ENCODE measurements around the gene TRERF1.

TRERF1 gene

GRCh38 chr6:42390228-42390934 is 61.3 kb downstream of the TRERF1 start:
- H3K4me1 ChIP-seq (ENCODE audit: insufficient read depth, low read length) = no peaks in the 10 kb centered on the region
- no peak overlapping the region for H3K4me3 ChIP-seq (ENCODE audit: low read depth in 1 of 2, low read length in 2 of 2)
- no peaks in the 10 kb centered on the region for H3K27me3 ChIP-seq (ENCODE audit: control insufficient read depth in 1 of 2, insufficient read depth in 2 of 2, low read length in 2 of 2)
- no peak overlapping the region for H3K27ac ChIP-seq (ENCODE audit: low read depth, low read length)
- H3K36me3 ChIP-seq (ENCODE audit: insufficient read depth, low read length) = no peaks in the 10 kb centered on the region
- H3K9ac ChIP-seq (ENCODE audit: low read length) = no peak overlapping the region
- no peaks in the 10 kb centered on the region for H3K9me3 ChIP-seq (ENCODE audit: low read length)

GRCh38 chr6:42389736-42390135 is 62.0 kb downstream of the TRERF1 start:
- no peaks in the 10 kb centered on the region for H3K9me3 ChIP-seq (ENCODE audit: low read length)
- H3K4me3 ChIP-seq (ENCODE audit: low read depth in 1 of 2, low read length in 2 of 2) = no peak overlapping the region
- H3K27me3 ChIP-seq (ENCODE audit: control insufficient read depth in 1 of 2, insufficient read depth in 2 of 2, low read length in 2 of 2) = no peaks in the 10 kb centered on the region
- no peaks in the 10 kb centered on the region for H3K4me1 ChIP-seq (ENCODE audit: insufficient read depth, low read length)
- H3K27ac ChIP-seq (ENCODE audit: low read depth, low read length) = no peak overlapping the region
- H3K36me3 ChIP-seq (ENCODE audit: insufficient read depth, low read length) = no peaks in the 10 kb centered on the region
- H3K9ac ChIP-seq (ENCODE audit: low read length) = no peak overlapping the region

- H3K36me3 ChIP-seq (ENCODE audit: insufficient read depth, low read length) = no peaks in the 10 kb centered on the region
- H3K27ac ChIP-seq (ENCODE audit: low read depth, low read length) = no peak overlapping the region
- no peaks in the 10 kb centered on the region for H3K9me3 ChIP-seq (ENCODE audit: low read length)
- no peaks in the 10 kb centered on the region for H3K27me3 ChIP-seq (ENCODE audit: control insufficient read depth in 1 of 2, insufficient read depth in 2 of 2, low read length in 2 of 2)
- no peak overlapping the region for H3K9ac ChIP-seq (ENCODE audit: low read length)
- H3K4me3 ChIP-seq (ENCODE audit: low read depth in 1 of 2, low read length in 2 of 2) = no peak overlapping the region
- no peaks in the 10 kb centered on the region for H3K4me1 ChIP-seq (ENCODE audit: insufficient read depth, low read length)
These were observed 63.7 kb downstream of the TRERF1 start for GRCh38 chr6:42388046-42388445.

- no peaks in the 10 kb centered on the region for H3K27me3 ChIP-seq (ENCODE audit: control insufficient read depth in 1 of 2, insufficient read depth in 2 of 2, low read length in 2 of 2)
- no peak overlapping the region for H3K9ac ChIP-seq (ENCODE audit: low read length)
- no peak overlapping the region for H3K27ac ChIP-seq (ENCODE audit: low read depth, low read length)
- no peaks in the 10 kb centered on the region for H3K9me3 ChIP-seq (ENCODE audit: low read length)
- no peaks in the 10 kb centered on the region for H3K36me3 ChIP-seq (ENCODE audit: insufficient read depth, low read length)
- H3K4me3 ChIP-seq (ENCODE audit: low read depth in 1 of 2, low read length in 2 of 2) = no peak overlapping the region
- H3K4me1 ChIP-seq (ENCODE audit: insufficient read depth, low read length) = no peaks in the 10 kb centered on the region
These were observed 64.4 kb downstream of the TRERF1 start for GRCh38 chr6:42387336-42387735.

- Histone ChIP-seq H3K9me3 (ENCODE audit: low read length) (no peaks in the 10 kb centered on the region), H3K27me3 (ENCODE audit: control insufficient read depth in 1 of 2, insufficient read depth in 2 of 2, low read length in 2 of 2) (no peaks in the 10 kb centered on the region), H3K4me3 (ENCODE audit: low read depth in 1 of 2, low read length in 2 of 2) (no peak overlapping the region), H3K27ac (ENCODE audit: low read depth, low read length) (no peak overlapping the region), H3K9ac (ENCODE audit: low read length) (no peak overlapping the region), H3K4me1 (ENCODE audit: insufficient read depth, low read length) (no peaks in the 10 kb centered on the region), H3K36me3 (ENCODE audit: insufficient read depth, low read length) (no peaks in the 10 kb centered on the region)
These were observed 66.4 kb downstream of the TRERF1 start for GRCh38 chr6:42385339-42385738.

GRCh38 chr6:42383421-42384205 is 68.1 kb downstream of the TRERF1 start:
- no peak overlapping the region for H3K4me3 ChIP-seq (ENCODE audit: low read depth in 1 of 2, low read length in 2 of 2)
- no peaks in the 10 kb centered on the region for H3K4me1 ChIP-seq (ENCODE audit: insufficient read depth, low read length)
- H3K36me3 ChIP-seq (ENCODE audit: insufficient read depth, low read length) = no peaks in the 10 kb centered on the region
- H3K27ac ChIP-seq (ENCODE audit: low read depth, low read length) = no peak overlapping the region
- H3K27me3 ChIP-seq (ENCODE audit: control insufficient read depth in 1 of 2, insufficient read depth in 2 of 2, low read length in 2 of 2) = no peaks in the 10 kb centered on the region
- H3K9ac ChIP-seq (ENCODE audit: low read length) = no peak overlapping the region
- H3K9me3 ChIP-seq (ENCODE audit: low read length) = no peaks in the 10 kb centered on the region

GRCh38 chr6:42381850-42382249 is 69.9 kb downstream of the TRERF1 start:
- no peaks in the 10 kb centered on the region for H3K4me1 ChIP-seq (ENCODE audit: insufficient read depth, low read length)
- H3K9me3 ChIP-seq (ENCODE audit: low read length) = no peaks in the 10 kb centered on the region
- H3K4me3 ChIP-seq (ENCODE audit: low read depth in 1 of 2, low read length in 2 of 2) = no peak overlapping the region
- H3K36me3 ChIP-seq (ENCODE audit: insufficient read depth, low read length) = no peaks in the 10 kb centered on the region
- no peak overlapping the region for H3K9ac ChIP-seq (ENCODE audit: low read length)
- H3K27ac ChIP-seq (ENCODE audit: low read depth, low read length) = no peak overlapping the region
- no peaks in the 10 kb centered on the region for H3K27me3 ChIP-seq (ENCODE audit: control insufficient read depth in 1 of 2, insufficient read depth in 2 of 2, low read length in 2 of 2)

GRCh38 chr6:42380228-42380979 is 71.3 kb downstream of the TRERF1 start:
- Histone ChIP-seq H3K4me1 (ENCODE audit: insufficient read depth, low read length) (no peaks in the 10 kb centered on the region), H3K27me3 (ENCODE audit: control insufficient read depth in 1 of 2, insufficient read depth in 2 of 2, low read length in 2 of 2) (no peaks in the 10 kb centered on the region), H3K36me3 (ENCODE audit: insufficient read depth, low read length) (no peaks in the 10 kb centered on the region), H3K4me3 (ENCODE audit: low read depth in 1 of 2, low read length in 2 of 2) (no peak overlapping the region), H3K9me3 (ENCODE audit: low read length) (no peaks in the 10 kb centered on the region), H3K9ac (ENCODE audit: low read length) (no peak overlapping the region), H3K27ac (ENCODE audit: low read depth, low read length) (no peak overlapping the region)

- H3K27ac ChIP-seq (ENCODE audit: low read depth, low read length) = no peak overlapping the region
- no peaks in the 10 kb centered on the region for H3K9me3 ChIP-seq (ENCODE audit: low read length)
- no peak overlapping the region for H3K4me3 ChIP-seq (ENCODE audit: low read depth in 1 of 2, low read length in 2 of 2)
- H3K36me3 ChIP-seq (ENCODE audit: insufficient read depth, low read length) = no peaks in the 10 kb centered on the region
- H3K9ac ChIP-seq (ENCODE audit: low read length) = no peak overlapping the region
- H3K4me1 ChIP-seq (ENCODE audit: insufficient read depth, low read length) = no peaks in the 10 kb centered on the region
- H3K27me3 ChIP-seq (ENCODE audit: control insufficient read depth in 1 of 2, insufficient read depth in 2 of 2, low read length in 2 of 2) = no peaks in the 10 kb centered on the region
These were observed 73.2 kb downstream of the TRERF1 start for GRCh38 chr6:42378536-42378935.

GRCh38 chr6:42378125-42378524 is 73.6 kb downstream of the TRERF1 start:
- H3K9me3 ChIP-seq (ENCODE audit: low read length) = no peaks in the 10 kb centered on the region
- H3K9ac ChIP-seq (ENCODE audit: low read length) = no peak overlapping the region
- no peaks in the 10 kb centered on the region for H3K36me3 ChIP-seq (ENCODE audit: insufficient read depth, low read length)
- H3K27ac ChIP-seq (ENCODE audit: low read depth, low read length) = no peak overlapping the region
- H3K4me3 ChIP-seq (ENCODE audit: low read depth in 1 of 2, low read length in 2 of 2) = no peak overlapping the region
- H3K27me3 ChIP-seq (ENCODE audit: control insufficient read depth in 1 of 2, insufficient read depth in 2 of 2, low read length in 2 of 2) = no peaks in the 10 kb centered on the region
- no peaks in the 10 kb centered on the region for H3K4me1 ChIP-seq (ENCODE audit: insufficient read depth, low read length)

GRCh38 chr6:42375007-42375635 is 76.6 kb downstream of the TRERF1 start:
- Histone ChIP-seq H3K9ac (ENCODE audit: low read length) (no peak overlapping the region), H3K4me1 (ENCODE audit: insufficient read depth, low read length) (no peaks in the 10 kb centered on the region), H3K27ac (ENCODE audit: low read depth, low read length) (no peak overlapping the region)

More at GRCh38 chr6:42375007-42375635, 76.6 kb downstream of the TRERF1 start:
- no peaks in the 10 kb centered on the region for H3K36me3 ChIP-seq (ENCODE audit: insufficient read depth, low read length)
- no peak overlapping the region for H3K4me3 ChIP-seq (ENCODE audit: low read depth in 1 of 2, low read length in 2 of 2)
- no peaks in the 10 kb centered on the region for H3K9me3 ChIP-seq (ENCODE audit: low read length)
- no peaks in the 10 kb centered on the region for H3K27me3 ChIP-seq (ENCODE audit: control insufficient read depth in 1 of 2, insufficient read depth in 2 of 2, low read length in 2 of 2)

All from muscle layer of colon (tissue), 2 donors.